GM21825 (cell line): Measurements from ENCODE around the gene FAHD1.
"Not testable (repeated sequence)": the region's sequence is repeated elsewhere in the genome, so short reads cannot be mapped to it uniquely, and the experiment has no call there.

Experiments used
- ATAC-seq: cut with Tn5 transposase; IDR thresholded peaks from one replicate; pipeline ENCODE4 v1.9.1; 2021; ENCODE audit warnings: mild to moderate bottlenecking, moderate library complexity; ENCODE audit not compliant: unreplicated experiment

FAHD1 gene

DNA sequence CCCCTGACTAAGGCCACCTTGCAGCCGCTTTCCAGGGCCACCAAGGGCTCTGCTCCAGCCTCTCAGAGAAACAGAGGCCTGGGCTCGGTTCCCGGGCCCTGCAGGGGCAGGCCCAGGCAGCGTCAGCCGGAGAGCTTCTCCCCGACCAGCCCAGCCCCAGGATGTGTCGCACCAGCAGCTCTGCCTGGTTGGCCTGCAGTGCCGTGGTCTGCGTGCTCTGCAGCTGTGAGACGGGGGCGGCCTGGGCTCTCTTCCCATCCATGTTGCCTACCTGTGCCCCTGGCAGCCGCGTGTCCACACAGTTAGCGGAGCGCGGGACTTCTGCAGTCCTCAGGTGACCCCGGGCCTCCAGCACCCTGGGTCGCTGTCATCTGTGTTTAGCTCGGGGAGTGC lies 38.3 kb upstream of the FAHD1 start:
- ATAC-seq, result no peak

DNA sequence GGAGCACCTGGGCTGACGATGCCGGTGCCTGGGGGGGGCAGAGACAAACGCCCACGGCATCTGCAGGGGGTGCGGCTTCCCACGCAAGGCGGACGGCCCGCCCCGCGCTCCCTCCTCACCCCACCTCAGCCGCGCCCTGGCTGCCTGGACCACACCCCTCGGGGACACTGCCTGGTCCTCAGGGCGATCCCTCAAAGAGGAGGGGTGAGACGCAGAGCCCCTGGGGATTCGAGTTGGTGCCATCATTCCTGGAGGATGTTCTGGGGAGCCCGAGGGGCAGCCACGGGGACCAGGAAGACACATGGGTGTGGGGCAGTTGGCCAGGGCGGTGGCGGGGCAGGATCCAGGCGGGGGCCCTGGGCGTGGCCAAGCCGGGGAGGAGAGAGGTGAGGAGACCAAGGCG lies 37.4 kb upstream of the FAHD1 start:
- ATAC-seq, result no peak

DNA sequence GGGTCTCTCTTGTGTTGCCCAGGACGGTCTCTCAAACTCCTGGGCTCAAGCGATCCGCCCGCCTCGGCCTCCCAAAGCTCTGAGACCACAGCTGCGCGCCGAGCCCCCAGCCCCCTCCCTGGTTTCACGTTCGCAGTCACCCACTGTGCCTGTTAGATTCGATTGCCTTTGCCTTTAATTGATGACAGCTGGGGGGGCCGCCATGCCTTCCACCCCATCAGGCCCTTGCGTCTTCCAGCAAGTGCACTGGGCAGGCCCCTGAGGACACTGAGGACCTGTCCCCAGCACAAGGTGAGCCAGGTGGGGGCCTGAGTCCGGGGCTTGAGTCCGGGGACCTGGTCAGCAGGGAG lies 36.8 kb upstream of the FAHD1 start:
- no peak for ATAC-seq

DNA sequence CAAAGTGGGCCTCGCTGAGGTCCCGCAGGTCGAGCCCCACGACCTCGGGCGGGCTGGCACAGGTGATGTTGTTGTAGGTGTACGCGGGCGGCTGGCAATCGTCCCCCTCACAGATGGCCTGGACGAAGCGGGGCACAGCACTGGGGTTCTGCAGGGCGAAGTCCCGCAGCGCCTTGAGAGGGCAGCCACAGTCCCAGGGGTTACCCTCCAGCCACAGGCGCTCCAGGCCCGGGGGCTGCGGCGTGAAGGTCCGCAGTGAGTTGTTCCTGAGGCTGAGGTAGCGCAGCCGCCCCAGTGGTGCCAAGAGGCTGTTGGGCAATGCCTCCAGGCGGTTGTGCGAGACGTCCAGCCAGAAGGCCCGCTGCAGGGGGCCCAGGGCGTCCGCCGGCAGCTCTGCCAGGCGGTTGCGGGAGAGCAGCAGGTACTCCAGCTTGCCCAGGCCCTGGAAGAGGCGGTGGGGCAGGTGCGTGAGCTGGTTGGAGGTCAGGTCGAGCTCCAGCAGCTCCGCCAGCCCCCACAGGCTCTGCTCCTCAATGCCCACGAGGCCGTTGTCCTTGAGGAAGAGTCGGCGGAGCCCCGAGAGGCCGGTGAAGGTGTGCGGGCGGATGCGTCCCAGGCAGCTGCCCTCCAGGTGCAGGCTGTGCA lies 36.3 kb upstream of the FAHD1 start:
- no peak for ATAC-seq

DNA sequence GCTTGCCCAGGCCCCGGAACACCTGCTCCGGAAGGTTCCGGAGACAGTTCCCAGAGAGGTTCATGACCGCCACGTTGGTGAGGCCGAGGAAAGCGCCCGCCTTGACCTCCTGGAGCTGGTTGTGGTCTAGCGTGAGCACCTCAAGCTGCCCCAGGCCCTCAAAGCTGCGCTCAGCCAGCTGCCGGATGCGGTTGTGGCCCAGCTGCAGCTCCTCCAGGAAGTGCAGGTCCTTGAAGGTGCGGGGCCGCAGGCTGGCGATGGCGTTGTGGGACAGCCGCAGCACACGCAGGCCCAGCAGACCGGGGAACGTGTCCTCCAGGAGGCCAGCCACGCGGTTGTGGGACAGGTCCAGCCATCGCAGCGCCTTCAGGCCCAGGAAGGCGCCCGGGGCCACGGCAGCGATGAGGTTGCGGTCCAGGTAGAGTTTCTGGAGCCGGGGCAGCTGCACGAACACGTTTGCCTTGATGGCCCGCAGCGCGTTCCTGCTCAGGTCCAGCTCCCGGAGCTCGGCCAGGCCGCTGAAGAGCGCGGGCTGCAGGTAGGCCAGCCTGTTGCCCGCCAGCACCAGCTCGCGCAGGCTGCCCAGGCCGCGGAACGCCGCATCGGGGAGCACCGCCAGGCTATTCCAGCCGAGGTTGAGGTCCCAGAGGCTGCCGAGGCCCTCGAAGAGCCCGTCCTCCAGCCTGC lies 35.6 kb upstream of the FAHD1 start:
- ATAC-seq, result no peak

DNA sequence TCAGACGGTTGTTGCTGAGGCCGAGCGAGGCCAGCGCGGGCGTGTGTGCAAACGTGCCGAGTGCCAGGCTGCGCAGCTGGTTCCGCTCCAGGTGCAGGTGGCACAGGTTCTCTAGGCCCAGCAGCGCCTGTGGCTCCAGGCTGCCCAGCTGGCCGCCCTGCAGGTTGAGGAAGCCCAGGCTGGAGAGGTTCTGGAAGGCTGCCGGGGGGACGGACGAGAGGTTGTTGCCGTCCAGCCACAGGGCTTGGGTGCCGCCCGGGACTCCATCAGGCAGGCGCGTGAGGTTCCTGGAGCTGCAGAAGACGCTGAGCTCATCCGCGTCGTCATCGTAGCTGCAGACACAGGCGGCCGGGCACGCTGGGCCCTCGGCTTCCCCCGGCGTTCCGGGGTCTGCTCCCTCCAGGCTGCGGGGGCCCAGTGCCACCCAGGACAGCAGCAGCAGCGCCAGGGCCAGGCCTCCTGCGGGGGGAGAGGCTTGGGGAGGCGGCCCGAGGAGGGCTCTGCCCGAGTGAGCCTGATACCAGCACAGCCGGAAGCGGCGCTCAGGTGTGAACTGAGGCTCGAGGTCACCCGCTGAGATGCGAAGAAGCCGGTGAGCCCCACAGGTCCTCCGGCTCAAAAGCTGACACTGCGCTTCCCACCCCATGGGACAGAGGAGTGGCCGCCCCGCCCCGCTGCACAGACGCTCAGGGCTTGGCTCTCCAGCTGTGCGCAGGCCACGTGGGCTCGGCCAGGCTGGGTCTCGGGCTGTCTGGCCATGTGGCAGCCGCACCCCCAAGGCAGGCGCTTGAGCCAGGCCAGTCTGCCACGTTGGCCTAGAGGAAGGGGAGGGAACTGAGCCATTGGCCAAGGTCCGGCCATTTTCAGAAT lies 34.8 kb upstream of the FAHD1 start:
- no peak for ATAC-seq

DNA sequence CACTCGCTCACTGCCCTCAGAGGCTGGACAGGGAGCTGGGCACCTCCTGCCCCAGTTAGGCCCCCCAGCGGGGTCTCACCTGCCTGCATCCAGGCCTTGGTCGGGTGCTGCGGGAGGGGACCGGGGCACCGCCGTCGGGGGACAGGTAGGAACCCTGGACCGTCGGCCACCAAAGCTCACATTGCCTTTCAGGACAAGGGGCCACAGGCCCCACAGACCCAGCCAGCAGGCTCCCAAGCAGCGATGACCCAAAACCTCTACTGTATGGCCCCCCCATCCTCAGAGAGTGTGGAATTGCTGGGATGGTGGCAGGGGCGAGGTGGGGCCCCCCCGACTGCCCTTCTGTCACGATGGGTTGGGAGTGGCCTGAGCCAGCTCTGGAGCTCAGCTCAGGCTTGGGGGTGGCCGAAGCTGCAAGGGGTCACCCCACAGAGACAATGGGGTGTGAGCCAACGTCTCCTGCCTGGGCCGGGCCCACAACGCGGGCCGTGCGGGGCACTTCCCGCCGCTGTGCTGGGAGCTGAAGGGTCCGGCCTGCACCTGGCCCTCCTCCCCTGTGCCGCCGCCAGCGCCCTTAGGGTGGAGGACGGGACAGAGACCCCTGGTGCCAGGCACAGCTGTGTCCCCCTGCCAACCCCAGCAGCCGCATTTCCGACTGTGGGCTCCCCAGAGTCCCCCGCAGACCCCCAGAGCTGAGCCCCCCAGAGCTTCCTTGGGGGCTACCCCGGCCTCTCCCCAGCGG lies 34.0 kb upstream of the FAHD1 start:
- ATAC-seq, result no peak

DNA sequence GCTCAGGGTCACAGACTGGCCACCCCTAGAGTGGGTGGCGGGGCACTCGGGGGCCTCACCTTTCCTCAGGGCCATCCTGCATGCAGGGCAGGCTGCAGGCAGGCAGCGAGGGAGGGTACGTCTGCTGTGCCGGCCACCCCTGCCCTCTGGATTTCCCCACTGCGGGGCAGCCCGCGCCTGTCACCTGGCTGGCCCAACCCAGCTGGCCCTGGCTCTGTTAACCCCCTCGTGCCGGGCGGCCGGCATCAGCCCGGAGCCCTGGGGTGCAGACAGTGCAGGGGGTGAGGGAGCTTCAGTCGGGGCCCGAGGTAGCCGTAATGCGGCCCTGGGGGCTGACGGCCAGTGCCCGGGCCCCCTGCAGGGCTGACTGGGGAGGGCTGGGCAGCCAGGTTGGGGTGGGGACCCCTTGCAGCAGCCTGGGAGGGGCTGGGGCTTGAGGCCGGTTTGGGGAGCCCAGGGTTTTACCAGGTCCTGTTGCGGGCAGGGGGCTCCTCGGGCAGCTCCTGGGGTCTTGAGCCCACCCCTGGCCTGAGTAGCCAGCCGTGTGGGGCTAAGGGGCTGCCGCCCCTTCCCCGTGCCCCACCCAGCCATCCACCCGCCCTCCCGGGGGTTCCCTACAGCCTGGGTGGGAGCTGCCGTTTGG lies 33.3 kb upstream of the FAHD1 start, which contains the start of gene IGFALS:
IGFALS (minus strand) TSS at position 128 of the 643 bp plus-strand sequence; CDS start at position 75, 53 bp downstream.
- no peak for ATAC-seq

DNA sequence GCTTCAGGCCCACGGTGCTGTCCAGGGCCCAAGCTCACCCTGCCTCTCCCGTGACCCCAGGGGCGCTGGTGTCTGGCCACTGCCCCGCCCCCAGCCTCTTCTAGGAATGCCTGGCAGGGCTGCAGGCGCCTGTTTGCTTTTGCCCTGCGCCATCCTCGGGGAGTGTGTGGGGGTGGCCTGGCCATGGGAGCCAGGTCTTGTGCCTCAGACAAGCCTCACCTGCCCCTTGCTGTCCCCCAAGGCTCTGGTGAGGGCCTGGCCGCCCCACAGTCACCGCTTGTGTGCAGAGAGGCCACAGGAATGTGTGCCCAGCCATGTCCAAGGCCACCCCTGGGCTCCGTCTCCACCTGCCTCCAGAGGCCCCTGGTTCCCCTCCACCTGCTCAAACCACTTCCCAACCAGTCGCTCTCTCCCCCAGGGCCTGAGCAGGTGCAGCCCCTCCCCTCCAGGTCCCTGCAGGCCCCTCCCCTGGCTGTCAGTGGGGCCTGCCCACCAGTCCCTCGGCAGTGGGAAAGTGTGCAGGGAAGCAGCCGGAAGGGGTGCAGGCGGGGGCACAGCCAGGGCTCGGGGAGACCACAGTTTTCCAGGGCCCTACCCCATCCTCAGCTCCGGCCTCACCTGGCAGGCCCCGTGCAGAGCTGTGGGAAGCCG lies 32.7 kb upstream of the FAHD1 start:
- ATAC-seq, result no peak

DNA sequence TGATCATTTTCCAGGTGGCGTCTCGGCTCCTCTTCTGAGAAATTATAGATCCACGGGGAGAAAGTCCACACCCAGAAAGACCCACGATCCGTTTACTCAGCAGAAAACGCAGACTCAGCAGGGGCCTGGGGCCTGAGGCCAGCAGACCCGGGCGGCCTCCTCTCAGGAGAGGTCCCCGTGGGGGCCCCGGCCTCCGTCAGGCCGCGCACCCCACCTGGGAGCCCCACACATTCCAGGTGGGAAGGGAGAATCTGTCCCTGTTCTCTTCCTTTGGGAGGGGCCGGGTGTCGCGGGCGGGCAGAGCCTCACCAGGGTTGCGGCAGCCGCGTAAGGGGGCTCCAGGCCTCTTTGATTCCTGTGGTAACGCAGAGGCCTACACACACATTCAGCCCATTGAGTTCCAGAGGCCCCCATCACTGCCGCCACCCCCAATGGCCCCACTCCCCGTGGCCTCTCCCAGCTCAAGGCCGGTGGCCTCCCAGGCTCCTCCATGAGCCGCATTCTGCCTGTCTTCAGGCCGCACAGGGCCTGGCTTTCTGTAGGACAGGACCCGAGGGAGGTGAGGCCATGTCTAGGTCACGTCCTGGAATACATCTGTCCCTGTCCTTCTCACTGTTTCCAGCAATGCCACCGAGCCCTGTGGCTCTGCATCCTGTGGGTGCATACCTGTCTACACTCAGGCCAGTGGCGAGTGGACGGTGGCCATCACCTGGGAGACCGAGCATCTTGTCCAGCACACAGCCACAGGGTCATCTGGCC lies 31.9 kb upstream of the FAHD1 start:
- no peak for ATAC-seq

DNA sequence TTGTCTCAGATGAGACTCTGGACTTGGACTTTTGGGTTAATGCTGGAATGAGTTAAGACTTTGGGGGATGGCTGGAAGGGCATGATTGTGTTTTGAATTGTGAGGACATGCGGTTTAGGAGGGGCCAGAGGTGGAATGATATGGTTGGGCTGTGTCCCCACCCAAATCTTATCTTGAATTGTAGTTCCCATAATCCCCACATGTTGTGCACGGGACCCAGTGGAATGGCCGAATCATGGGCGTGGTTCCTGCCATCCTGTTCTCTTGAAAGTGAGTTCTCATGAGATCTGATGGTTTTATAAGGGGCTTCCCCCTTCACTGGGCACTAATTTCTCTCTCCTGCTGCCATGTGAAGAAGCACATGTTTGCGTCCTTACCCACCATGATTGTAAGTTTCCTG lies 27.7 kb upstream of the FAHD1 start:
- ATAC-seq, result not testable (repeated sequence)

DNA sequence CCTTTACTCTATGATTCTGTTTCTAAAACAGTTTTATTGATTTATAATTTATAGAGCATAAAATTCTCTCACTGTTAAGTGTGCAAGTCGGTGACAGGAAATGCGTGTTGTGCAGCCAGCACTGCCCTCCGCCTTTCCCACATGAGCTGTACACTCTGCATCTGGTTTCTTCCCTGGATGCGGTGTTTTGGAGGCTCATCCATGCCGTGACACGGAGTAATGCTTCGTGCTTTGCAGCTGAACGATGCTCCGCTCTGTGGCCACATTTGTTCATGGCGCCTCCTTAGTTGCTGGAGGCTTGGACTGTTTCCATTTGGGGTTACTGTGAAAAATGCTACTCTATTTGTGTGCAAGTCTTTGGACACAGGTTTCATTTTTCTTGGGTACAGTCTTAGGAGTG lies 26.3 kb upstream of the FAHD1 start:
- ATAC-seq, result no peak

DNA sequence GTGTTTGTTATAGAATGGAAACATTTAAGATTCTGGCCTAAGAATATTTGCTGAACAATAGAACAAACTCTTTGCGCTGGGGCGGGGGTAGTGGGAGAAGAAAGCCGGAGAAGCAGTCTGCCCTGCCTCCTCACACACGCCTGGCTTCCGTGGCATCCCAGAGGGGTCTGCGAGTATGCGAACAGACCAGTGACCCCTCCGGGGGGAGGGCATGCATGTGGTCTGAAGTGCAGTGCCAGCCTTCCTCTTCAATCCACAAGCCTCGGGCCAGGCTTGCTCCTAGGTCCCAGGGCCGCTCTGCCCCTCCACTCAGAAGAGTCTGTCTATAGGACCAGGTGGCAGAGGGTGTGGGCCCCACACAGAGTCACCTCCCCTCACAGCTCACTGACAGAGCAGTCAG lies 19.4 kb upstream of the FAHD1 start:
- ATAC-seq, result no peak

DNA sequence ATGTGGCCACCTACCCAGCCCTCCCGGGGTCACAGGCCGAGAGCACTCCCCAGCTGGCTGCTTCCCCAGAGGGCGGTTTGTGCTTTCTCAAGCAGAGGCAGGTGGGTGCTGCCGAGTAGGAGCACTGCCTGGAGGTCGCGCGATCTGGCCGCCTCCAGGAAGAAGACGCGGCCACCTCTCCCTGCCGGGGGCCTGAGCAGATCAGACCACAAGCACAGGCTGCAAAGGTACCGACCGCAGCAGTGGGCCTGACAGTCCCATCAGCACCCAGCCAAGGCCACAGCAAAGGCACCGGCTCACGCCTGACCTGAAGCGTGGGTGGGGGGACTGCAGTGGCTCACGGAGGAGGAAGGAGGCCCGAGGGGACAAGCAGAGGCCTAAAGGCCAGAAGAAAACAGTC lies 18.3 kb upstream of the FAHD1 start:
- no peak for ATAC-seq

DNA sequence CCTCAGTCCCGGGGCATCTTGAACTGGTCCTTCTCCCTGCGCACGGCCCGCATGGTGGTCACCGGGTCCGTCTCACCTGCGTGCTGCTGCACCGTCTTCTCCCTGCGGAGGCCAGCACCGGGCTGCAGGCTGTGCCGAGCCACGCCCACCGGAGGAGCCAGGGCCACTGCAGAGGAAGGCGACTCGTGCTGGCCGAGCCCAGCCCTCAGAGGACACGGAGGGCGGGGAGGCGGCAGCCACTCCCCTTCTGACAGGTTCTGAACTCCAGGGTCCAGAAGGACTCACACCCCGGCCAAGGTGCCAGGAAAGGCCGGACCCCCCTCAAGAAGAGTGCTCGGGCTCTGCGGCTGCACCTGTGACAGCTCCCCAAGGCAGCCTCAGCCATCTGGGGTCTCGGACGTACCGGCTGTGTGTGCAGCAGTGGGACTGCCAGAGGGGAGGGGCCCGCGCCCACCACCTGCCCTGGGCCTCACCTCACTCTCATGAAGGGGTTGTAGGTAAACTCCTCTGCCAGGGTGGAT lies 17.7 kb upstream of the FAHD1 start:
- no peak for ATAC-seq

DNA sequence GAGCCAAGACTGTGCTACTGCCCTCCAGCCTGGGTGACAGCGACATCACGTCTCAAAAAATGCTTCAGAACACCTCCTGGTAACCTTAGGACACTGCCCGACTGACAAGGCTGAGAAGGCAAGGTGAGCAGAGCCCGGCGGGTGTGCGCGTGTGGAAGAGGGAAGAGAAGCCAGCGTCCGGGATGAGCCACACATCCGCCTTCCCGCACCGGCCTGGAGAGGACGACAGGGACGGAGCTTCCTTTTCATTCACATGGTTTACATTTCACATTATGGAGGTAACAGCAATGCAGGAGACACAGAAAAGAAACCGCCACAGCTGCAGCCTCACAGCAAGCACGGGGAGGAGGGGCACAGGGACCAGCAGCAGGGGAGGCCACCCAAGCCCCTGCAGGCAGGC lies 16.9 kb upstream of the FAHD1 start:
- no peak for ATAC-seq

DNA sequence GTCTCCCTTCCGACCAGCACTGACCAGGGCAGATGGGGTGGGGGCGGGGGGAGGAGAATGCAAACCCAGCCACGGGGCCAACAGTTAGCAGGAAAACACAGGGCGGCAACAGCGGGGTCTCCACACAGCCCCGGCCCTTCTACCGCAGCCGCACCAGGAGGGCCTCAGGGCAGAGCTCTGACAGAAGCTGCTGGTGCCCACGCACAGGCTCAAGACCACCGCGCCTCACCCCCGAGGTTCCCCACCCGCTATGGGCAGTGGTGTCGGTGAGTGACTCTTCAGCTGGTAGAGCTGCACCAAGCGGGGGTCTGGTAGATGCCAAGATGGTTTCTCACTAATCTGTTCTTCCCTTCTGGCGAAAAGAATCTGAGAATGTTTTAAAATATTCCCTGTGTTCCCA lies 16.5 kb upstream of the FAHD1 start:
- ATAC-seq, result no peak

DNA sequence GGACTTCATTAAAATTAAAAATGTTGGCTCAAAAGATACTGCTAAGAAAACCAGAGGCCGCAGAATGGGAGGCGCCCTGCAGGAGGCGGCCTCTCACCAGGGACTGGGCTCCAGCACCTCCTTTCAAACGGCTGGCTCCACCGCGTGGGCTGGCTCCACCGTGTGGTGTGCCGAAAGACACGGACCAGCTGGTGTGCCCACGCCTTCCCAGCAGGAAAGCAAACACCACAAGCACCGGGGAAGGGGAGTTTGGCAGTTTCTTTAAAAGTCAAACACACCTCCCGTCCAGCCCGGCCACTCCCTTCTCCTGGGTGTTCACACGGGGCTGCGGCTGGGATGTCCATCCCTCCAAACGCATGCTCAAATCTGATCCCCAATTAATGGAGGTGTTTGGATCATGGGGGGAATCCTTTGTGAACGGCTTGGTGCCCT lies 14.3 kb upstream of the FAHD1 start:
- no peak for ATAC-seq

DNA sequence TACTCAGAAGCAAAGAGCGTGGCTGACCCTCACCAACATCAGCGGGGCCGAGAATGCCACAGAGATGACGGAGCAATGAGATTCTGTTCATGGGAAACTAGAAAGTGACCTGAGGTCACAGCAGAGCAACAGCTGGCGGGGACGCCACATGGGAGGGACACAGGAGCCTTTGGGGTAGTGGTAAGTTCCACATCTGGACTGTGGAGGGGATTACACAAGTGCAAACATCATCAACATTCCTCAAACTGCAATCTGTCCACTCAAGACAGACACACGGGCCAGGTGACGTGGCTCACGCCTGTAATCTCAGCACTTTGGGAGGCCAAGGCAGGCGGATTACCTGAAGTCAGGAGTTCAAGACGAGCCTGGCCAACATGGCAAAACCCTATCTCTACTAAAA lies 11.5 kb upstream of the FAHD1 start:
- no peak for ATAC-seq
